Progenitor cell of endocrine pancreas (in vitro differentiated cells): ENCODE data around the gene RCOR1. TPM values are rescaled to one million over a fixed set of nuclear protein-coding genes. Genes with fewer than 3 reads are reported as not detected.
"Not testable (repeated sequence)": the region's sequence is repeated elsewhere in the genome, so short reads cannot be mapped to it uniquely, and the experiment has no call there.

Experiments used
- DNase-seq: peaks from one replicate; pipeline ENCODE4 v3.0.0; 2021; ENCODE audit warnings: low spot score; ENCODE audit not compliant: unreplicated experiment
- H3K27ac Mint-ChIP-seq: 2 replicates; pipeline ENCODE4 v1.8.0; 2021; ENCODE audit warnings: mild to moderate bottlenecking, moderate library complexity, mixed read lengths
- H3K27me3 Mint-ChIP-seq: 2 replicates; pipeline ENCODE4 v1.8.0; 2021; ENCODE audit warnings: mixed read lengths
- H3K36me3 Mint-ChIP-seq: 2 replicates; pipeline ENCODE4 v1.8.0; 2022; ENCODE audit warnings: mixed read lengths; ENCODE audit not compliant: insufficient read depth
- H3K4me1 Mint-ChIP-seq: 2 replicates; pipeline ENCODE4 v1.8.0; 2021; ENCODE audit warnings: low read depth, mixed read lengths
- H3K4me3 Mint-ChIP-seq: 2 replicates; pipeline ENCODE4 v1.8.0; 2021; ENCODE audit warnings: low read depth, mild to moderate bottlenecking, moderate library complexity, mixed read lengths
- H3K9me3 Mint-ChIP-seq: 2 replicates; pipeline ENCODE4 v1.8.0; 2021; ENCODE audit warnings: low read depth, mixed read lengths
- CTCF ChIP-seq: fragments of 200-600 bp; sonication (generic); IDR thresholded peaks from one replicate; pipeline ENCODE4 v1.5.0; 2021; ENCODE audit warnings: antibody characterized with exemption, mild to moderate bottlenecking; ENCODE audit not compliant: unreplicated experiment
- total RNA-seq: library from RNA; stranded (reverse); gene quantifications from 2 replicates; pipeline ENCODE4 v1.2.1, GENCODE V29; 2021

The RCOR1 gene
- total RNA-seq, 1 donor from 2014 or later: 41.9 TPM

GRCh38 chr14:102759456-102760187 is 167.2 kb downstream of the RCOR1 start:
- no peak overlapping the region for H3K4me3 Mint-ChIP-seq
- peaks cover 1% of the 10 kb centered on the region for H3K4me1 Mint-ChIP-seq
- H3K36me3 Mint-ChIP-seq: no peaks in the 10 kb centered on the region
- peaks cover 20% of the 10 kb centered on the region for H3K27me3 Mint-ChIP-seq
- H3K27ac Mint-ChIP-seq: no peak overlapping the region
- DNase-seq: no peak
- no peaks in the 10 kb centered on the region for H3K9me3 Mint-ChIP-seq
- no peak for TF ChIP-seq CTCF

- H3K9me3 Mint-ChIP-seq: no peaks in the 10 kb centered on the region
These were observed 168.2 kb downstream of the RCOR1 start for GRCh38 chr14:102760496-102761193.

GRCh38 chr14:102761206-102761605 is 168.8 kb downstream of the RCOR1 start:
- Mint-ChIP-seq H3K4me3 (no peak overlapping the region), H3K36me3 (no peaks in the 10 kb centered on the region), H3K27me3 (peaks cover 20% of the 10 kb centered on the region), H3K27ac (no peak overlapping the region), H3K4me1 (peaks cover 1% of the 10 kb centered on the region), H3K9me3 (no peaks in the 10 kb centered on the region)
- DNase-seq: no peak
- TF ChIP-seq CTCF: no peak

More at GRCh38 chr14:102760496-102761193, 168.2 kb downstream of the RCOR1 start:
- DNase-seq: no peak
- Mint-ChIP-seq H3K4me1 (peaks cover 1% of the 10 kb centered on the region), H3K36me3 (no peaks in the 10 kb centered on the region), H3K27me3 (peaks cover 20% of the 10 kb centered on the region), H3K27ac (no peak overlapping the region), H3K4me3 (no peak overlapping the region)
- no peak for TF ChIP-seq CTCF

- Mint-ChIP-seq H3K27me3 (peaks cover 18% of the 10 kb centered on the region), H3K27ac (no peak overlapping the region), H3K4me1 (peaks cover 1% of the 10 kb centered on the region), H3K4me3 (no peak overlapping the region), H3K36me3 (no peaks in the 10 kb centered on the region), H3K9me3 (no peaks in the 10 kb centered on the region)
- DNase-seq: no peak
- no peak for TF ChIP-seq CTCF
These were observed 171.8 kb downstream of the RCOR1 start for GRCh38 chr14:102764220-102764671.

GRCh38 chr14:102765770-102766169 is 173.3 kb downstream of the RCOR1 start:
- H3K27ac Mint-ChIP-seq, H3K4me3 Mint-ChIP-seq, DNase-seq, H3K4me1 Mint-ChIP-seq, H3K9me3 Mint-ChIP-seq, H3K36me3 Mint-ChIP-seq, H3K27me3 Mint-ChIP-seq: not testable (repeated sequence)
